Epidermal melanocyte (primary cell): ENCODE measurements around the gene CHRDL1.
"Not testable (repeated sequence)": the region's sequence is repeated elsewhere in the genome, so short reads cannot be mapped to it uniquely, and the experiment has no call there.

Experiments
- DNase-seq: peaks from one replicate; pipeline ENCODE4 v3.0.0; 2011; ENCODE audit warnings: low spot score; ENCODE audit not compliant: insufficient read length

CHRDL1 gene

GRCh38 chrX:110665223-110666002, 130.2 kb downstream of the CHRDL1 start:
- peak; percentile 22 for DNase-seq

GRCh38 chrX:110657073-110657472, 138.5 kb downstream of the CHRDL1 start:
- DNase-seq = no peak

GRCh38 chrX:110654280-110654679, 141.3 kb downstream of the CHRDL1 start:
- not testable (repeated sequence) for DNase-seq

- DNase-seq = no peak
Measured at GRCh38 chrX:110646386-110646785, 149.2 kb downstream of the CHRDL1 start.
